ENCODE results near the gene RAET1G. TPM values are rescaled to one million over a fixed set of nuclear protein-coding genes. Genes with fewer than 3 reads are reported as not detected.

RAET1G gene
- total RNA-seq, 1 experiment from 2014 or later: 1.2 TPM

GRCh38 chr6:149881066-149881766, 41.7 kb downstream of the RAET1G start:
- no TSS peak for BruUV-seq (replicated peaks)
- CTCF ChIA-PET: no interaction called here
- in situ Hi-C loops (cut with HindIII; ENCODE audit: low pct_unique_long_range_greater_than_20kb, low sequenced_read_pairs): no loop called here

GRCh38 chr6:149877659-149878058, 45.3 kb downstream of the RAET1G start:
- ChIA-PET POLR2A (no interaction called here), CTCF (no interaction called here)
- Histone ChIP-seq H3K4me1 (ENCODE audit: control insufficient read depth, insufficient read depth, low read length) (no peaks in the 10 kb centered on the region), H3K9me3 (ENCODE audit: control insufficient read depth, insufficient read depth, low read depth, low read length) (0 out of 2 replicates have a peak, but pooled peaks cover 3% of the 10 kb centered on the region), H3K4me3 (ENCODE audit: low read depth in 2 of 2, low read length in 2 of 2) (no peak overlapping the region), H3K27ac (ENCODE audit: low read length) (no peak overlapping the region), H3K36me3 (ENCODE audit: control insufficient read depth, insufficient read depth, low read length) (no peaks in the 10 kb centered on the region), H3K27me3 (ENCODE audit: control insufficient read depth, insufficient read depth, low read length) (no peaks in the 10 kb centered on the region)
- in situ Hi-C loops (cut with HindIII; ENCODE audit: low pct_unique_long_range_greater_than_20kb, low sequenced_read_pairs) (no loop called here), intact Hi-C loops (cut with micrococcal nuclease; ENCODE audit: unreplicated experiment) (no loop called here)
- TF ChIP-seq REST (IDR thresholded peaks at IDR 0.05; ENCODE audit: insufficient read depth in 1 of 2, low read depth in 2 of 2, low read length in 1 of 2): no peak
- no peak for TF ChIP-seq SIN3A (IDR thresholded peaks at IDR 0.05; ENCODE audit: borderline replicate concordance, insufficient read depth, low read depth, low read length)
- no peak for TF ChIP-seq POLR2AphosphoS5 (IDR thresholded peaks at IDR 0.05; ENCODE audit: low read depth, low read length)
- TF ChIP-seq CTCF (IDR thresholded peaks at IDR 0.05): no peak
- TF ChIP-seq TCF7L2 (IDR thresholded peaks at IDR 0.05; ENCODE audit: low read depth, low read length): no peak
- DNase-seq (ENCODE audit: low read depth, low spot score): no peak
- no TSS peak for BruUV-seq (replicated peaks)
- ATAC-seq: no peak

More at GRCh38 chr6:149881066-149881766, 41.7 kb downstream of the RAET1G start:
- Histone ChIP-seq H3K4me1 (ENCODE audit: control insufficient read depth, insufficient read depth, low read length) (no peaks in the 10 kb centered on the region), H3K9me3 (ENCODE audit: control insufficient read depth, insufficient read depth, low read depth, low read length) (no peaks in the 10 kb centered on the region), H3K36me3 (ENCODE audit: control insufficient read depth, insufficient read depth, low read length) (no peaks in the 10 kb centered on the region), H3K27me3 (ENCODE audit: control insufficient read depth, insufficient read depth, low read length) (no peaks in the 10 kb centered on the region), H3K4me3 (ENCODE audit: low read depth in 2 of 2, low read length in 2 of 2) (no peak overlapping the region), H3K27ac (ENCODE audit: low read length) (no peak overlapping the region)
- POLR2A ChIA-PET: no interaction called here
- ATAC-seq (no peak), DNase-seq (ENCODE audit: low read depth, low spot score) (no peak)
- intact Hi-C loops (cut with micrococcal nuclease; ENCODE audit: unreplicated experiment): no loop called here
- TF ChIP-seq TCF7L2 (IDR thresholded peaks at IDR 0.05; ENCODE audit: low read depth, low read length) (no peak), POLR2AphosphoS5 (IDR thresholded peaks at IDR 0.05; ENCODE audit: low read depth, low read length) (no peak), REST (IDR thresholded peaks at IDR 0.05; ENCODE audit: insufficient read depth in 1 of 2, low read depth in 2 of 2, low read length in 1 of 2) (no peak), SIN3A (IDR thresholded peaks at IDR 0.05; ENCODE audit: borderline replicate concordance, insufficient read depth, low read depth, low read length) (no peak), CTCF (IDR thresholded peaks at IDR 0.05) (no peak)

Data from Panc1 (cell line).